Large intestine (tissue), 3 donors: ENCODE measurements around the gene ITIH3. TPM values are rescaled to one million over a fixed set of nuclear protein-coding genes. Genes with fewer than 3 reads are reported as not detected.

Experiments used
- DNase-seq, 2 donors: peaks; one replicate each; pipeline versions ENCODE4 v3.0.0 to v3.0.0-alpha.2; 2013
- H3K27ac ChIP-seq: one replicate; pipeline ENCODE4 v1.5.1; 2013; ENCODE audit warnings: low read length
- H3K27me3 ChIP-seq: 2 replicates; pipeline ENCODE4 v1.6.1; 2013; ENCODE audit warnings: low read length; ENCODE audit not compliant: control insufficient read depth, insufficient read depth
- H3K36me3 ChIP-seq: 2 replicates; pipeline ENCODE4 v1.6.1; 2013; ENCODE audit warnings: low read length; ENCODE audit not compliant: control insufficient read depth, insufficient read depth
- H3K4me1 ChIP-seq: one replicate; pipeline ENCODE4 v1.6.1; 2013; ENCODE audit warnings: low read length; ENCODE audit not compliant: control insufficient read depth, insufficient read depth
- H3K4me3 ChIP-seq: one replicate; pipeline ENCODE4 v1.5.1; 2013; ENCODE audit warnings: low read length
- H3K9me3 ChIP-seq: one replicate; pipeline ENCODE4 v1.6.1; 2013; ENCODE audit warnings: mild to moderate bottlenecking, low read depth, low read length, moderate library complexity; ENCODE audit not compliant: control insufficient read depth
- WGBS: methylation state at CpG from one replicate; pipeline ENCODE4 v1.1.5; 2013; ENCODE audit warnings: low lambda C conversion rate; ENCODE audit not compliant: insufficient coverage; 5-methylcytosine and 5-hydroxymethylcytosine counted together
- polyA plus RNA-seq: library from polyadenylated mRNA; unstranded; fragments of 120-200 nt; gene quantifications from one replicate; pipeline ENCODE4 v1.2.1, GENCODE V29; 2013

The ITIH3 gene
- polyA plus RNA-seq, 1 donor, result 5.3 TPM

DNA sequence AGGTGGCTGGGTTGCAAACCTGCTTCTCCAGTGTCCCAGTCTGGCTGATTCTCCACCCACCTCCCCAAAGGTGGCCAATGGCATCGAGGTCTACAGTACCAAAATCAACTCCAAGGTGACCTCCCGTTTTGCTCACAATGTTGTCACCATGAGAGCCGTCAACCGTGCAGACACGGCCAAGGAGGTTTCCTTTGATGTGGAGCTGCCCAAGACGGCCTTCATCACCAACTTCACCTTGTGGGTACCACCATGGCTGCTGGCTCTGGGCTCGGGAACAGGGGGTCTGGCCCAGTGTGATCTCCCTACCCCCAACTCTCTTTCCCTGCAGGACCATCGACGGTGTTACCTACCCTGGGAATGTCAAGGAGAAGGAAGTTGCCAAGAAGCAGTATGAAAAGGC, 1.8 kb downstream of the ITIH3 start:
- Histone ChIP-seq H3K27me3 (no peaks in the 10 kb centered on the region), H3K36me3 (no peaks in the 10 kb centered on the region), H3K9me3 (no peaks in the 10 kb centered on the region), H3K4me3 (no peak overlapping the region), H3K27ac (no peak overlapping the region), H3K4me1 (peaks cover 12% of the 10 kb centered on the region)
- DNase-seq, result no peak
- WGBS, result no CpG with 5 or more reads among the region's 9 CpGs

DNA sequence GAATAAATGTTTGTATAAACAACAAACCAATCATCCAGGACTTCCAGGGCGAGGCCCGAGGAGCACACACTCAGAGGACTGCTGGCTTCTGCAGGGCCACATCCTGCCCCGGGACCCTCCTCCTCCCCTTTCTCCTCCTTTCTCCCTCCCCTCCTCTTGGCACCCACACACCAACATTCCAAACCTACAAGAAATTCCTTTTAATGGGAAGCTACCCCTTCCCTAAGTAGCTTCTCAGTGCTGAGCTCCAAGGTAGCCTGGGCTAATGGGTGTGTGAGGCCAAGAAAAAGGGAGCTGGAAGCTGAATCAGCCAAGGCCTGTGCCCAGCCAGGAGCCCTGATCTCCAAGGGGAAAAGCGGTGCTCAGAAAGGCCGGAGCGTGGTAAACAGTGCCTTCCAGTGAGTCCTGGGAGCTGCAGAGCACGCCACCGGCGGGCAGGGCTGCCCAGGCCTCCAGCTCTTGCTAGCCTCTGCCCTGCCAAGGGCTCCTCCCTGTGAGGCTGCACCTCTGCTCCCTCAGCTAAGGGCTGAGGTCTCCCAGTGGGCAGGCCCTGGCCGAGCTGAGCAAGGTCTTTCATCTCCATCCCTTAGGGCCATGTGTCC, 3.9 kb downstream of the ITIH3 start:
- Histone ChIP-seq H3K4me1 (peaks cover 12% of the 10 kb centered on the region), H3K9me3 (no peaks in the 10 kb centered on the region), H3K4me3 (no peak overlapping the region), H3K36me3 (no peaks in the 10 kb centered on the region), H3K27ac (no peak overlapping the region), H3K27me3 (no peaks in the 10 kb centered on the region)
- DNase-seq, result no peak
- WGBS, result 83% methylated on average over 1 of the region's 10 CpGs

DNA sequence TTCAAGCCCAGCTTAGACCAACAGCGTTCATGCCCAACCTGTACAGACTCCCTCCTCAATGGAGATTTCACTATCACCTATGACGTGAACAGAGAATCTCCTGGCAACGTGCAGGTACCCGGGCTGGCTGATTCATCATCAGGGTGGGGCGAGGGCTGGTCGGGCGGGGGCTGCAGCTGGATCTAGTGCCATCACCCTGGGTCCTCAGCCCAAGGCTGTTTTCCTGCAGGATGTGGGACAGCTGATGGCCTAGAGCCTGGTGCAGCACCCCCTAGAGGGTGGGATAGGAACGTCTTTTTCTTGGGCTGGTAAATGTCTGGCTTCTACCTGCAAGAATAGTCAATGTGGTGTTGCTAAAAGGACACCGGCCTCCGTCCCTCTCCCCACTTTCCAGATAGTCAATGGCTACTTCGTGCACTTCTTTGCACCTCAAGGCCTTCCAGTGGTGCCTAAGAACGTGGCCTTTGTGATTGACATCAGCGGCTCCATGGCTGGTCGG, 4.4 kb downstream of the ITIH3 start:
- Histone ChIP-seq H3K36me3 (no peaks in the 10 kb centered on the region), H3K4me1 (peaks cover 9% of the 10 kb centered on the region), H3K9me3 (no peaks in the 10 kb centered on the region), H3K27me3 (no peaks in the 10 kb centered on the region), H3K27ac (no peak overlapping the region), H3K4me3 (no peak overlapping the region)
- WGBS, result no CpG with 5 or more reads among the region's 14 CpGs
- DNase-seq, result peak in 1 of 2 donors; percentile 20

DNA sequence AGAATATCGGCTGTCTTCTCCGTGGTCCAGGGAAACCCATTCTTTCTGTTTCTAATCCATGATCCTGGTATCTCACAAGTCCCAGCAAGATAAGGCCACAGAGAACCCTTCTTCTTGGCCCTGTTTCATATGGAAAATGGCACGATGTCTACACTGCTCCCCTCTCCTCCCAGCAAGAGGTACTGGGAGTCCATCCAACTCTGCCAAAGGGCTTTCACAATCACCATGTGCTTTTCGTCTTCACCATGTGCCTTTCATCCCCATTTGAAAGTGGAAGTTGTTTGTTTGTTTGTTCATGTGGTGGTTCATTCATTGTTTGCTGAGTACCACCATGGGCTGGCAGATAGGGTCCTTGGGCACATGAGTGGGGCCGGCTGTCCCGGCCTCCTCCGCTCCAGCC, 5.5 kb downstream of the ITIH3 start:
- no peak for DNase-seq
- H3K27me3 ChIP-seq, result no peaks in the 10 kb centered on the region
- H3K27ac ChIP-seq, result no peak overlapping the region
- no peaks in the 10 kb centered on the region for H3K4me1 ChIP-seq
- H3K4me3 ChIP-seq, result no peak overlapping the region
- no peaks in the 10 kb centered on the region for H3K9me3 ChIP-seq
- no peaks in the 10 kb centered on the region for H3K36me3 ChIP-seq
- WGBS, result 100% methylated on average over 2 of the region's 7 CpGs

DNA sequence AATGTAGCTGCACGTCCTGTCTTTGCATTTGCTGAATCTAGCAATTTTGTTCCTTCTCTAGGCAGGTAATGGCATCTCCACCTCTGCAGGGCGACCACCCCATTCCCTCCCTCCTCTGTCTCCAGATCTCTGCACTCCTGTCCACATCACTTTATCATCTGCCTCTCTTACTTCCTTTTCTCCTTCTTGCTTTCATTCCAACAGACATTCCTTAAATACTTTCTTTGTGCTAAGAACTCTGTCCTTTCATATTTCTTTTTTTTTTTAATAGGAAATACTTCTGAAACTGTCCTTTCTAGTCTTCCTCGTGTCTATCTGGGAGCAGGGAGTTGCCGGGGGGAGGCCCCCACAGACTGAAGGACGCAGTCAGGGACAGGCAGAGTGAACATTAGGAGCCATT, 7.2 kb downstream of the ITIH3 start:
- H3K36me3 ChIP-seq, result no peaks in the 10 kb centered on the region
- no peaks in the 10 kb centered on the region for H3K4me1 ChIP-seq
- no peaks in the 10 kb centered on the region for H3K27me3 ChIP-seq
- H3K27ac ChIP-seq, result no peak overlapping the region
- no peaks in the 10 kb centered on the region for H3K9me3 ChIP-seq
- H3K4me3 ChIP-seq, result no peak overlapping the region
- WGBS, result 90% methylated on average over 1 of the region's 5 CpGs
- no peak for DNase-seq

DNA sequence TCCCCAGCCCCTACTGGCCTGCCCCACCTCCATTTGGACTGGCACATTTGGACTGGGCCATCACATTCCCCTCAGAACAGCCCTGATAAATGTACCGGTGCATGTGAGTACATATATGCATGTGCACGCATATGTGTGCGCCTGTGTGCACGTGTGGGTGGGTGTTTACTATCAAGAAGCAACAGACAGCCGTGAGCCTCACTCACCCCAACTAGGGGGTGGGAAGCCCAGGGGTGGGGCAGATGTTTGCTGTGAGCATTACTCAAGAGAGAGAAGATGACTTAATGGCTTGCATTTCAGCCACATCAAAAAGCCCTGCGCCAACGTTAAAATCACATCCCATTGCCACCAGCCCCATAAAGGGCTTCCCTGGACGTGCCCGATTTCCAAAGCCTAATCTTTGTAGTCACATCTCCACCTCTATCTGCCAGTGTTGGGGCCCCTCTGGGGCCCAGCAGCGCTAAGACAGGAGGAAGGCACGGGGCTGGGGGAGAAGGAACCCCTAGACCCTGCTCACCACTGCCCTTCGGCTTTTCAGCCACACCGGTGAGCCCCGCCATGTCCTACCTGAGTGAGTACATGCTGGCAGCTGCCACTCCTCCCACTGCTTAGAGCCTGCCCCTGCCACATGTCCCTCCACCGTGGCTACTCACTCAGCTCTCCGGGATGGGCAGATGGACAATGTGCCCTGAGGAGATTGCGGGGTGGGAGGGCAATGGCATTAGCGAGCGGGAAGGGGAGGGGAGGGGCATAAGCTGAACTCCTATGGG, 10.9 kb downstream of the ITIH3 start:
- no peak overlapping the region for H3K4me3 ChIP-seq
- no peak overlapping the region for H3K27ac ChIP-seq
- no peaks in the 10 kb centered on the region for H3K4me1 ChIP-seq
- WGBS, result no CpG with 5 or more reads among the region's 19 CpGs
- H3K27me3 ChIP-seq, result no peaks in the 10 kb centered on the region
- no peaks in the 10 kb centered on the region for H3K36me3 ChIP-seq
- H3K9me3 ChIP-seq, result no peaks in the 10 kb centered on the region
- DNase-seq, result no peak

DNA sequence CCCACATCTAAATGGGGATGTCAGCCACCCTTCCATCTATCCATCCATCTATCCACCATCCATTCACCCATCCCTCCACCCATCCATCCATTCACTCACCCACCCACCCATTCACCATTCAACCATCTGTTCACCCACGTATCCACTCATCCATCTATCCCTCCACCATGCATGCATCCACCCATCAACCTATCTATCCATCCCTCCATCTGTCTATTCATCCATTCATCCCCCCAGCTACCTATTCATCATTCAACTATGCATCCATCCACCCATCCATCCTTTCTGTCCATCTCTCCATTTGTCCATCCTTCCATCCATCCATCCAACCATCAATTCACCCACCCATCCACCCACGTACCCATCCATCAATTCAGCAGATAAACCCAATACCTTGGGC, 14.6 kb downstream of the ITIH3 start:
- no peaks in the 10 kb centered on the region for H3K9me3 ChIP-seq
- no peaks in the 10 kb centered on the region for H3K27me3 ChIP-seq
- DNase-seq, result no peak
- no peak overlapping the region for H3K27ac ChIP-seq
- H3K36me3 ChIP-seq, result no peaks in the 10 kb centered on the region
- 60% methylated on average over 1 of the region's 2 CpGs for WGBS
- no peak overlapping the region for H3K4me3 ChIP-seq
- no peaks in the 10 kb centered on the region for H3K4me1 ChIP-seq

DNA sequence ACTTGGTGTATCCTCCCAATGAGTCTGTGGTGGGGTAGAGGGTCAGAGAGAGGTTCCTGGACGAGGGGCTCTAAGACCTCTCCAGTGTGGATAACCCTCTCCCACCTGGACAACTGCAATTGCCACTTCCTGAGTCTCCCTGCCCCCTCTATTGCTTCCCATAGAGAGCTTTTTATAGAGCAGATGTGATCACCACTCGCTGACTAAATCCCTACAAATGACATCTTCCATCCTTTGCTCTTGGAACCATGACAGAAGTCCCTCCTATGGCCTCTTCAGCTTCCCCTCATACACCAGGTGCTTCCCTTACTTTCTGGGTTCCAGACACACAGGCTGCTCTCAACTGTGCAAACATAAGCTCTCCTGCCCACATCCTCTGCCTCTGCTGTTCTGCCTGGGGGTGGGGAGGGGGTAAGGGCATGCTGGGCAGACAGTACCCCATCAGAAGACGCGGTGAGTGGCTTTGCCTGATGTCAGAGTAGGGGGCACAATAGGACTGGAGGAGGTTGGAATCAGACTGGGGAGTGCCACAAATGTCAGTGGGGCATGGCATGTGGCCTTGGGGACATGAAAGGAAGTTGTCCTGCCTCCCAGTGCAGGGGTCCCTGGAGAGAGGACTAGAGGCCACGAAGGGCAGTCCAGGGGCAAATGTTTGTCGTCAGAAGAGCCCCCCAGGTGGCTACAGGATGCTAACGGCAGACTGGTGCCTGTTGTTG, 15.2 kb downstream of the ITIH3 start:
- Histone ChIP-seq H3K9me3 (no peaks in the 10 kb centered on the region), H3K4me1 (no peaks in the 10 kb centered on the region), H3K4me3 (no peak overlapping the region), H3K27ac (no peak overlapping the region), H3K36me3 (no peaks in the 10 kb centered on the region), H3K27me3 (no peaks in the 10 kb centered on the region)
- no peak for DNase-seq
- WGBS, result no CpG with 5 or more reads among the region's 7 CpGs

DNA sequence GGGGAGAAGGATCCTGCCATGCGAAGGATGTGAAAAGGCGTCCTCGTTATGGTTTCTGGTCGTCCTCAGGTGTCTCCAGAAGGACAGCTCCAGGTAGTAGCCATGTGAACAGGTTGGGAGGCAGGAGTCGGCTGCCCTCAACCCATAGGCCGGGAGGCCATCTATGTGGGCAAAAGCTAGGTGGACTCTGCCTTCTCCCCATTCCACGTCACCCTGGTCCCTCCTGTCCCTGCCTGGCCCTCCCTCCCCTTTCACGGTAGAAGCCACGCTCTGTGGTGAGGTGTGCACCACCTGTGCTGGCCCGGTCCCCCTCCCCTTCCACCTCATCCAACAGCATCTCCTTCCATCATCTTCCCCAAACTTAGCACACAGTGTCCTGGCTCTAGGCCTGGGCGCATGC, 16.3 kb downstream of the ITIH3 start:
- WGBS, result no CpG with 5 or more reads among the region's 11 CpGs
- no peak for DNase-seq
- no peaks in the 10 kb centered on the region for H3K4me1 ChIP-seq
- H3K36me3 ChIP-seq, result no peaks in the 10 kb centered on the region
- H3K27me3 ChIP-seq, result no peaks in the 10 kb centered on the region
- no peak overlapping the region for H3K4me3 ChIP-seq
- H3K27ac ChIP-seq, result no peak overlapping the region
- H3K9me3 ChIP-seq, result no peaks in the 10 kb centered on the region

DNA sequence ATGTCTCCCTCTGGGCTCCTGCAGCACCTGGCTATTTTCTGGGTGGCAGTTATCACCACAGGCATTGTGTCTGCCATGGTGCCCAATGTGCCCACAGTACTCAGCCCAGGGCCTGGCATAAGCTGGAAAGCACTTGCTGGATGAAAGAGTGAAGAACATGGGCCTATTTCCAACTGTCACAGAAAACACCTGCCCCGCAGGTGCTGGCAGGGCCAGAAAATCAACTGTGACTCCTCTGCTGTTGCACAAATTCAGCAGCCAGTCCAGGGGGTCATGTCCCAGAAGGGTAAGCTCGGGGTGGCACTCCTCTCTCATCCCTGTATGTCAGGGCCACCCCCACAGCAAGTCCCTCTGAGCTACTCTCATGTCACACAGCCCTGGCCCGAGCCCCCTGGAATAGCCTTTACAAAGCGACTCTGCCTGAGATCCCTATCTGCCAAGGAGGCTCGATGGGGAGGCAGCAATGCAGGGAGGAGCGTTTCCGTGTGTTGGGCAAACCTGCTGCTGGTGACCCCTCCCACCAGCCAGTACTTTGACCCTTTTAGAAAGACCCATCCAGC, 16.9 kb downstream of the ITIH3 start:
- Histone ChIP-seq H3K4me3 (no peak overlapping the region), H3K36me3 (no peaks in the 10 kb centered on the region), H3K27ac (no peak overlapping the region), H3K27me3 (no peaks in the 10 kb centered on the region), H3K9me3 (no peaks in the 10 kb centered on the region), H3K4me1 (no peaks in the 10 kb centered on the region)
- no peak for DNase-seq
- WGBS, result no CpG with 5 or more reads among the region's 7 CpGs
